Adrenal gland (tissue), 5 donors: ENCODE data around the gene ADAT3.

Experiments
- POLR2A ChIP-seq, 2 donors: fragments of 450-650 bp; IDR thresholded peaks; one replicate each; pipeline ENCODE4 v1.6.1; 2017; ENCODE audit warnings: antibody characterized with exemption in 2 of 2, mild to moderate bottlenecking in 2 of 2, moderate library complexity in 1 of 2
- TF ChIP-seq, protein P1 (sequence below), 6 experiments: fragments of 450-650 bp in 4 of 6; fragments of 200-600 bp in 2 of 6; sonication (generic) in 1 of 6; IDR thresholded peaks; 1 replicate in 5 of 6; 2 replicates in 1 of 6; pipeline versions ENCODE4 v1.5.1 to v1.8.0; 2016 to 2021; ENCODE audit warnings: antibody characterized with exemption in 6 of 6, mild to moderate bottlenecking in 2 of 6, moderate library complexity in 1 of 6
- donor health status: DM: no; HTN: no; CAD: no.

DNA sequence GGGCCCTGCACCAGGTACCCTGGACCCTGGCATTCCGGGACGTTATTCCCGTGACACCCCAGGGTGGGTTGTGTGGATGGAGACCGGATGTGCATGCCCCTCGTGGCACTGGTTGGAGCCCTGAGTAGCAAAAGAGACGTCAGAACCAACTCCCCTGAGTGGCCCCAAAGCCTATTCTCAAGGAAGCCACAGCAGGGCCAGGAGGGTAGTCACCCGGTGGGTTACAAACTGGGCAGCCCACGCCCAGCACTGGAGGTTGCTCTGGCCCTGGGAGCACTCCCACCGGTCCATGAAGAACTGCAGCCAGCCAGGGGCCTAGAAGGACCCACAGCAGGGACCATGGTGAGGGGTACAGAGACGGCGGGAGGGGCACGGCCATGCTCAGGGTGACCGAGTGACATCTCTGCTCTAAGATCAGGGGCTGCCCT lies 49.4 kb upstream of the ADAT3 start:
- TF ChIP-seq, protein P1, sequence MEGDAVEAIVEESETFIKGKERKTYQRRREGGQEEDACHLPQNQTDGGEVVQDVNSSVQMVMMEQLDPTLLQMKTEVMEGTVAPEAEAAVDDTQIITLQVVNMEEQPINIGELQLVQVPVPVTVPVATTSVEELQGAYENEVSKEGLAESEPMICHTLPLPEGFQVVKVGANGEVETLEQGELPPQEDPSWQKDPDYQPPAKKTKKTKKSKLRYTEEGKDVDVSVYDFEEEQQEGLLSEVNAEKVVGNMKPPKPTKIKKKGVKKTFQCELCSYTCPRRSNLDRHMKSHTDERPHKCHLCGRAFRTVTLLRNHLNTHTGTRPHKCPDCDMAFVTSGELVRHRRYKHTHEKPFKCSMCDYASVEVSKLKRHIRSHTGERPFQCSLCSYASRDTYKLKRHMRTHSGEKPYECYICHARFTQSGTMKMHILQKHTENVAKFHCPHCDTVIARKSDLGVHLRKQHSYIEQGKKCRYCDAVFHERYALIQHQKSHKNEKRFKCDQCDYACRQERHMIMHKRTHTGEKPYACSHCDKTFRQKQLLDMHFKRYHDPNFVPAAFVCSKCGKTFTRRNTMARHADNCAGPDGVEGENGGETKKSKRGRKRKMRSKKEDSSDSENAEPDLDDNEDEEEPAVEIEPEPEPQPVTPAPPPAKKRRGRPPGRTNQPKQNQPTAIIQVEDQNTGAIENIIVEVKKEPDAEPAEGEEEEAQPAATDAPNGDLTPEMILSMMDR (IDR thresholded peaks at IDR 0.05): no peak
- no peak for TF ChIP-seq POLR2A (IDR thresholded peaks at IDR 0.05)
